CD4-positive, alpha-beta T cell treated with Interleukin-15 for 4 hours (primary cell): ENCODE data around the gene AGBL1.
"Not testable (repeated sequence)": the region's sequence is repeated elsewhere in the genome, so short reads cannot be mapped to it uniquely, and the experiment has no call there.

Experiments
- DNase-seq: peaks from one replicate; pipeline ENCODE4 v3.0.0-alpha.2; 2020; ENCODE audit warnings: low spot score

The AGBL1 gene

DNA sequence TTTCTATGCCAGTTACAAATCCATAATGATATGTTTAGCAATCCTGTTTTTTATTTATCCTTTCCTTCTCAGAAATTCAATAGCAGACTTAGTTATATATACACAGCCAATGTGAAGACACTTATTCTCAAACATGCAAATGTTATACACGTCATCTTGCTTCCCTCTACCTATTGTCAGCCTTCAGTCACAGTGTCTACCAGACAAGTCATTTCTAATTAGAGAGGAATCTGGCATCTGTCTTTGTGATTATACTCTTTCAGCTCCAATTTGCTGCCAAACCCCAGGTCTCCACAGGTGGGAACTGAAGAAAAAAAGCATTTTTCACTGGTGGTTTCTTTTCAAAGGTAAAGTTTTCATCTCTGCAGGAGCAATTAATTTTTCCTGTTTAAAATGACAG is 793.1 kb downstream of the AGBL1 start:
- DNase-seq, result no peak

DNA sequence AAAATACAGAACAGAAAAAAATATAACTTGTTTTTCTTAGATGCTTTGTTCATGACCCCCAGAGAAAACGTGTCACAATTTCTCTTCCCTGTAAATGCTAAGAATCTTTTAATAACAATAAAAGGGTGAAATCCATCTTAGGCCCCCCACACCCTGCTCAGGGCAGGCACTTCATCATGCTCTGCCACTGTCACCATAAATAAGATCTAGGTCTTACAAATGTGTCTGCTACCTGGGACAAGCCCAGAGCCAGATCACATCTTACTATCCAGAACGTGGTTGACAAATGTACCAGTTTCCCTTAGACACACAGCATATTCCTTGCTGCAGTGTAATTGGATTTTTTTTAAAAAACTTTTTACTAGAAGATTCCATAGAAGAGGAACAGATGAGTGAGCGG is 795.4 kb downstream of the AGBL1 start:
- no peak for DNase-seq

DNA sequence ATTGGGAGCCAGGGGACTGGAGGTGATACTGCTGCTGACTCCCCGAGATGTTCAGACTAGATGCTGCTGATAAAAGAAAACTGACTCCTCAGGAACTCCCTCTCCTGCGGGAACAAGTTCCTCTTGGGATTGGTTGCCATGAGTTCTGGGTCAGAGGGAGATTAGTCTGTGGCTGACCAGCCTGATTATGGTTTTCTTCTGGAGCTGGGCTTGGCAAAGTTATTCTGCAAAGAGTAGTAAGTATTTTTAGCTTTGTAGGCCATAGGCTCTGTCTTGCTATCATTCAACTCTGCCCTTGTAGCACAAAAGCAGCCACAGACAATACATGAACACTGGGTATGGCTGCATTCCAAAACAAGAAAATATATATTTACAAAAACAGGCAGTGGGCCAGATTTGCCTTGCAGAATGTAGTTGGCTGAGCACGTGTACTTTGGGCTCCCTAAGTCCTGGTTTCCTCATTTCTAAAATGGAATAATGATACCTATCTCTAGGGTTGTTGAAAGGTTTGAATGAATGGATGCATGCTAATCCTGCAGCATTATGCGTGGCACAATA is 796.8 kb downstream of the AGBL1 start:
- DNase-seq, result no peak

DNA sequence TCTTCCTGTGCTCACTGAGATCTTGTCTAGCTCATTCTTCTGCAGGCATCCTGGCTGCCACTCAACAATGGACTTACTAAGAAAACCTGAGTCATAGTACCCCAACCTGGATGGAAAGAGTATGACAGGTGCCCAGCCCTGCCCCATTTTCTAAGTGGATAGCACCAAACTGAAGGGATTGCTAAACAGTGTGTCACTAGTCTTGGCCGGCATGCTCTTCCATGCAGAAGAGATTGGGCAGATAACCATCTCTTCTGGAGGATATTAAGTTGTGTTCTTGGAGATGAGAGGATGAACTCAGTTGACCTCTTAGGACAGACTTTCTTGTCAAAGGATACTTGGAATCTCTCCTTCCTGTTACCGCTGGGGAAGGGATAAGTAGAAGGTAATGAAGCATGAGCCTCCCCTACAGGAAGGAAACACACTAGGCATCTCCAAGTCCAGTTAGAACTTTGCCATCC is 797.5 kb downstream of the AGBL1 start:
- no peak for DNase-seq

GRCh38 chr15:86878844-86879243 is 799.2 kb downstream of the AGBL1 start:
- DNase-seq, result not testable (repeated sequence)

DNA sequence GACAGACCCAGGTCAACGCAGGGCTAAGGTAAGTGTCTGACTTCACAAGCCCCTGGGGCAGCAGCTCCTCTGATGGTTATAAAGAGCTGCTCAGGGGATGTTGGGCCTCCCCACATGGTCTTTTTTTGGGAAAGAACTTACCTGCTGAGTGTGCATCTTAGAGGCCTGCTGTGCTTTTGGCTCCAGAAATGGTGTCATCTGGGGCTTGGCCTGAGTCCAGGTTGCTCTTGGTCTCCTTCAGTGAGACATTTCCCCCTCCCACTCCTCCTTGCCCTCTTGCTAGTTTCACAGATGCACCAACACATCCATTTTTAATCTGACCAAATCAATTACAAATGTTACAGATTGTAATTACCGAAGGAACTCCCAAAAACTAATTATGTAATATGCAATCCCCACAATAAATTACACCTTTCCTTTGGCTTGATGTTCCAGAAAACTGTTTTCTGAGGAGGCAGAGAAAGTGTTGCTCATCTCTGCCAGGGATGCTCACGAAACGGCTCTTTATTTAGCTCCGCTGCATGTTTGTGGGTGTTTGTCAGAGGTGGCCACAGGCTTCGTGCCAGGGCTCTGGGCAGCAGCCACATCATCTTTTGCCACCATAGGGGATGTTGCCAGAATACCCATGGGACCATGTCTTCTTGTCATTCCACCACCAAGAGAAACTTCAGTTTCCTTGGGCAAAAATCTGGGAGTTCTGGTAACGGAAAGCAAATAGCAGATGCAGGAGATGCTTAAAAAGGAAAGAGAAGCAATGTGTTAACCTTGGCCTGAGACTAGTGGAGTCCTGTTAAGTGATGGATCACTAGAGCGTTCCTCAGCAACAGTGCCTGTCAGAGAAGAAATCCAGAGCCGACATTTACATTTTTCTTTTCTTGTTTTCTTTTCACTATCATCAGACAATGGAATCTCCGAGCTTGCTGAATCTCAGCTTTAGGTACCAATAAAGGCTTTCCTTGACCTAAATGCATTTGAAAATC is 799.9 kb downstream of the AGBL1 start:
- DNase-seq, result no peak

DNA sequence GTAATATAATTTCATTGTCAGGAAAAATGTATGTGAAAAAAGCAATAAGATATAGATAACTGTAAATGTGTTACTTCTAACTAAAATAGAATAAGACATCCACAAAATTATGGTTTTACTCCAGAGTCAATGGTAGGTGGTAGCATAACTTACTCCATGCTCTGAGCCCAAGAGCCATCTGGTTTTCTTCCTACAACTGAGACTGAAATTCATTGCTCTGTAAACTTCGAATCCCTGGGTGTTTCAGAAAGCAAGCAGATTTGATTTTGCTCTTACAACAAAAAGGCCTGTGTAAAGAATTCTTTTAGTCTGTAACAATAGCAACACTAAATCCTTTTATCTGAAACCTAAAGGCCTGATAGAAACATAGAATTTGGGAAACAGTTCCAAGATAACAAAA is 805.9 kb downstream of the AGBL1 start:
- DNase-seq, result no peak

- DNase-seq, result no peak
Measured at GRCh38 chr15:86892774-86893449, 813.2 kb downstream of the AGBL1 start.

DNA sequence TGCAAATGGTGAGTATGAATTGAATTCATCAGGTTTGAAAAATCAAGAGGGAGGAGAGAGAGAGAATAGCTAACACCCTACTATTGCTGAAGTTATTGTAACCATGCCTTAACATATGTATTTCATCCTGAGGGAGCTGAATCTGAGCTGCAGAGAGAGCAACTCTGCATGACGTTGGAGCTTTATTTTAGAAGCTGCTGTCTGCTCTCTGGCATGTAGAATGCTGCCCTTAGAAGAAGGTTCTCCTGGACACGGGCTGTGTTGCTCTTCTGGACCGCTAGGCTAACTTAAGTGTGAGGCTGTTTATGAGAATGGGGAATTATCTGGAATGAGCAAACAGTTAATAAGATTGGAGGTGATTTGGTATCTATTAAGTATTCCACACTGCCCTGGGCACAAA is 814.6 kb downstream of the AGBL1 start:
- no peak for DNase-seq

- DNase-seq, result no peak
Measured at GRCh38 chr15:86903642-86904421, 824.2 kb downstream of the AGBL1 start.

- DNase-seq, result no peak
Measured at GRCh38 chr15:86905625-86906256, 826.1 kb downstream of the AGBL1 start.

DNA sequence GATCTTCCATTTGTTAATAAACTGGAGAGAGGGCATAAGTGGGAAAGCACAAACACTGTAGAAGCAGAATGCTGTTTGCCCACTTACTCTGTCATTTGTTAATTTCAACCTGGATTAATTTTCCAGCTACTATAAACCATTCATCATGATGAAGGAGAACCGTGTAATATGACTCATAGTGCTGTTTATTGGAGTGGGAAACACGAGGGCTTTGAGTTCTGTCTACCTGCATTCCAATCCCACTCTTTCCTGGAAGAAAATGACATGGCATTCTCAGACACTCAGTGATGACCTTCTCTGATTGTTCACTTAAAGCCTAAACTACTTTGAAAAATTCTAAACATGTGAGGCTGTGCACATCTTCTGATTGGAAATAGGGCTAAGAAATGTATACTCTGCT is 826.7 kb downstream of the AGBL1 start:
- no peak for DNase-seq

DNA sequence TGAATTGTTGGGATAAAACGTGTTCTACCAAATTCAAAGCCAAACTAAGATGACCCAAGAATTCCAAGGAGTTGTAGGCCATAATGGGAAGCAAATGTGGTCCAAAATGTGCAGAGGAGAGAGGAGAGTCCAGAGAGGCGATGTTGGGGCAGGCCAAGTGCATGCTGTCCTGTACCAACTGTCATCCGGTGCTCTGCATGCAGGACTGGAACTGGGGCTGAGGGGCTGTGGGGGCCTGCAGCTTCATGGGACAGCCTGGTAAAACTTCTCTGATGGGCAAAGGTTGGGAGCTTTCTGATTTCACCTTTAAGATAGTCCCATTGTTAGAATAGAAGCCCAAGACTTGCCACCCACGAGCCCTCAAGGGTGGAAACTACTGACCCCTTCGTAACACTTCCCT is 831.4 kb downstream of the AGBL1 start:
- no peak for DNase-seq

GRCh38 chr15:86912661-86913060 is 833.0 kb downstream of the AGBL1 start:
- DNase-seq, result no peak

- no peak for DNase-seq
Measured at GRCh38 chr15:86915811-86916331, 836.2 kb downstream of the AGBL1 start.

DNA sequence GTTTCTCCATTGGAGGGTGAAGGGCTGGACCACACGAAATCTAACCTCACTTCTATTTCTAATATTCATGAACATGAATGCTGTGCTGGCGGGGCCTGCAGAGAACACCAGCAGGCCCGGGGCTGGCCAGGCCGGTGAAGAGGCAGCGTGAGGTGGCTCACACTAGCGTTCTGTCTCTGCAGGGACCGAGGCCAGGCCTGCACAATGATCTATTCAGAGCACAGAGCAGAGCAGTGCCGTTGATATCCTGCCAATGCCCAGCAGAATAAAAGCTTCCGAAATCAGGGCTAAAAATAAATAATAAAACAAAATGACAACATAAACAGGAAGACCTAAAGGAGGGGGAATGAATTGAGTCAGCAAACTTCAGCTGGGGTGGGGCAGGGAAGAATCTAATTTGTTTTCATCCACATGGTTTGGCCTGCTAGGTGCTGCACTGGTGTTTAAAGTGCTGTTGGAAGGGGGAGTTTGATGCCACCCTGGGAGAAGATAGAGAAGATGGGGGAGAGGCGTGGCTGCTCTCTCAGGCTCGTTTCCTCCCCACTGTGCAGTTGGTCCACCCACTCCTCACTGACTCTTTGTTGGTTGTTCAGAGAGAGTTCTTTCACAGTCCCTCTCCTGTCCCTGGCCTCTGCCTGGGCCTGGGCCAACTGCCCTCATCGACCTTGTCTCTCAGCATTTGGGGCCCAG is 837.1 kb downstream of the AGBL1 start:
- no peak for DNase-seq

DNA sequence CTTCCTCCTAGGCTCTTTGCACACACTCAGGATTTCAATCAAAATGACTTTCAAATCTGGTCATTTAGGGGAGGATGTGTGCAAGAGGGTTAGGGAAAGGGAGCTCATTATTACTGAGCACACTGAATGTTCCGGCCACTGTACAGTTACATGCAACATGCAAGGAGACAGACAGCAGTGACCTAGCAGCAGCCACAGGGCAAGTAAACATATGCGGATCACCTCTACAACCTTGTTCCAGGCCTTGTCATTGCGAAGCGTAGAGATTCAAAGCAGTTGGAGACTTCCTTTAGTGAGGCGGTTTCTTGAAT is 837.6 kb downstream of the AGBL1 start:
- no peak for DNase-seq

GRCh38 chr15:86919581-86919980 is 839.9 kb downstream of the AGBL1 start:
- no peak for DNase-seq

DNA sequence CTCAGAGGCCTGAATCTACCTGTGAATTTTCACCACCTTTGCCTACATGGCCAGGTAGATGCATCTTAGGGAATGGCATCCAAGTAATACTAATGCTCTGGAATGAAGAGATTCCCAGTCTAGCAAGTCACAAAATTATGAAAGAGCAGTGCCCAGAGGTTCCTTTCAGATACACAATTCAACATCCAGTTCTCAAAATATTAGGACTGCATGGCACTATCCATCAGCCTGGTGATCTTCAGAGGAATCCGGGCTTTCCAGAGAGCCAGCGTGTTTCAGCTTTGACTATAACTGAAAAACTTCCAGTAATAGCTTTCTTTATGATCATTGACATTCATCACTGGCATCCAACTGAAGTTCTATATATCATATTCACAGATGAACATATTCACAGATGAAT is 849.8 kb downstream of the AGBL1 start:
- no peak for DNase-seq

DNA sequence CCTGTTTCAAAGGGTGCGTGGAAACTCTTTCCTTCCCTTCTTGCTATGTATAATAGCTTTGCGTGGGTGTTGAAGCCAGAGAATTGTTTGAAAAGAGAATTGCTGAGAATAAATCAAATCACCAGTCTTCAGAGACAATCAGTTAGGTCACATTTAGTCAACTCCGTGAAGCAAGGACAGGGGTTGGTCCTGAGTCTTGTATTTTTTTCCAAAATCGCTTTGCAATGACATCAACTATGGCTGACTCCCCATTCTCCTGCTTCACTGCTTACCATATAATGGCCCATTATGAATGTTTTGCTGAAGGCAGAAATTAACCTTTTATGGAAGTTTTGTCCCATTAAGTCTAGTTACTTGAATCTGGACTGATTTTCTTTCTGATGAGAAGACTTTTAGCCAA is 852.8 kb downstream of the AGBL1 start:
- DNase-seq, result no peak

- DNase-seq, result no peak
Measured at GRCh38 chr15:86935841-86936240, 856.2 kb downstream of the AGBL1 start.
